HUES48 (cell line): Measurements from ENCODE around the gene DHTKD1.

Experiments
- H3K27ac ChIP-seq: one replicate; pipeline ENCODE4 v1.7.0; 2013; ENCODE audit warnings: low read depth, low read length, inconsistent platforms
- H3K27me3 ChIP-seq: 2 replicates; pipeline ENCODE4 v1.6.1; 2013; ENCODE audit warnings: mild to moderate bottlenecking, low read length; ENCODE audit not compliant: control insufficient read depth, insufficient read depth
- H3K36me3 ChIP-seq: 2 replicates; pipeline ENCODE4 v1.6.1; 2013; ENCODE audit warnings: low read length; ENCODE audit not compliant: control insufficient read depth, insufficient read depth
- H3K4me1 ChIP-seq: 2 replicates; pipeline ENCODE4 v1.6.1; 2013; ENCODE audit warnings: mild to moderate bottlenecking, low read length; ENCODE audit not compliant: control insufficient read depth, insufficient read depth
- H3K4me3 ChIP-seq: 2 replicates; pipeline ENCODE4 v1.5.1; 2013; ENCODE audit warnings: mild to moderate bottlenecking, low read depth, low read length
- H3K9ac ChIP-seq: 2 replicates; pipeline ENCODE4 v1.6.1; 2013; ENCODE audit warnings: mild to moderate bottlenecking, low read depth, low read length, moderate library complexity
- H3K9me3 ChIP-seq: 2 replicates; pipeline ENCODE4 v1.6.1; 2013; ENCODE audit warnings: low read length; ENCODE audit not compliant: control insufficient read depth, insufficient read depth

The DHTKD1 gene, protein sequence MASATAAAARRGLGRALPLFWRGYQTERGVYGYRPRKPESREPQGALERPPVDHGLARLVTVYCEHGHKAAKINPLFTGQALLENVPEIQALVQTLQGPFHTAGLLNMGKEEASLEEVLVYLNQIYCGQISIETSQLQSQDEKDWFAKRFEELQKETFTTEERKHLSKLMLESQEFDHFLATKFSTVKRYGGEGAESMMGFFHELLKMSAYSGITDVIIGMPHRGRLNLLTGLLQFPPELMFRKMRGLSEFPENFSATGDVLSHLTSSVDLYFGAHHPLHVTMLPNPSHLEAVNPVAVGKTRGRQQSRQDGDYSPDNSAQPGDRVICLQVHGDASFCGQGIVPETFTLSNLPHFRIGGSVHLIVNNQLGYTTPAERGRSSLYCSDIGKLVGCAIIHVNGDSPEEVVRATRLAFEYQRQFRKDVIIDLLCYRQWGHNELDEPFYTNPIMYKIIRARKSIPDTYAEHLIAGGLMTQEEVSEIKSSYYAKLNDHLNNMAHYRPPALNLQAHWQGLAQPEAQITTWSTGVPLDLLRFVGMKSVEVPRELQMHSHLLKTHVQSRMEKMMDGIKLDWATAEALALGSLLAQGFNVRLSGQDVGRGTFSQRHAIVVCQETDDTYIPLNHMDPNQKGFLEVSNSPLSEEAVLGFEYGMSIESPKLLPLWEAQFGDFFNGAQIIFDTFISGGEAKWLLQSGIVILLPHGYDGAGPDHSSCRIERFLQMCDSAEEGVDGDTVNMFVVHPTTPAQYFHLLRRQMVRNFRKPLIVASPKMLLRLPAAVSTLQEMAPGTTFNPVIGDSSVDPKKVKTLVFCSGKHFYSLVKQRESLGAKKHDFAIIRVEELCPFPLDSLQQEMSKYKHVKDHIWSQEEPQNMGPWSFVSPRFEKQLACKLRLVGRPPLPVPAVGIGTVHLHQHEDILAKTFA

DNA sequence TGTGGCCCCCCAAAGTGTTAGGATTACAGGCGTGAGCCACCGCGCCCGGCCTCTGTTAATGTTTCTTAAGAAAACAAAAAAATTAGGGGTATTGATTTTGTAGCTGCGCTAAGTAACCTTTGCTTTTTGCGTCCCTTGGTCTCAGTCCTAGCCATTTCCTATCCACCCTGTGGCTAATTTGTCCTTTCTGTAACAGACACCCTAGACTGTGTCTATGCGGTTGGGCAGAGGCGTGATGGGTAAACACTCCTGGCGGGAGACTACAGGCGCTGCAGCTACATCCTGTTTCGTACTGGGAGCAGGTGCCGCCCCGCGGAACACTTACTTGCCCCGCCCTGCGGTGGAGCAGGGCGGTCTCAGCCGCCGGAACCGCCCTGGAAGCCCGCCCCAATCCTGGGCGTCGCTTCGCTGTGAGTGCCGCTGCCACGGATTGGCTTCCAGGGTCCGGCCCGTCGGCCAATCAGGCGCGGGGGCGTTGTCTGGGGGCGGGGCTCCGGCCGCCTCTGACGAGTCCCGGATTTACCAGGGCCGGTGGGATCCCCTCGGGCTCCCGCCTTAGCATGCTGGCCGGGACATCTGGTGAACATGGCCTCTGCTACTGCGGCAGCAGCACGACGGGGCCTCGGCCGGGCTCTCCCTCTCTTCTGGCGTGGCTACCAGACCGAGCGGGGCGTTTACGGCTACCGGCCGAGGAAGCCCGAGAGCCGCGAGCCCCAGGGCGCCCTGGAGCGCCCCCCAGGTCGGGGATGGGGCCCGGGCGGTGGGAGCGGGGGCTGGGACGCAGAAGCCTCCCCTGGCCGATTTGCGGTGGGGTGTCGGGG lies at the start of gene DHTKD1:
Gene DHTKD1 (plus strand): TSS at position 506 of the 821 bp plus-strand sequence. CDS start 80 bp downstream, at position 586.
- Histone ChIP-seq H3K4me1 (peaks cover 6% of the 10 kb centered on the region; the same call in 1 of the 2 replicates), H3K36me3 (no peaks in the 10 kb centered on the region), H3K27me3 (no peaks in the 10 kb centered on the region), H3K4me3 (peak within 1 kb of the TSS; percentile 86), H3K27ac (peak within 1 kb of the TSS; percentile 93), H3K9me3 (no peaks in the 10 kb centered on the region), H3K9ac (peak within 1 kb of the TSS; percentile 88)

DNA sequence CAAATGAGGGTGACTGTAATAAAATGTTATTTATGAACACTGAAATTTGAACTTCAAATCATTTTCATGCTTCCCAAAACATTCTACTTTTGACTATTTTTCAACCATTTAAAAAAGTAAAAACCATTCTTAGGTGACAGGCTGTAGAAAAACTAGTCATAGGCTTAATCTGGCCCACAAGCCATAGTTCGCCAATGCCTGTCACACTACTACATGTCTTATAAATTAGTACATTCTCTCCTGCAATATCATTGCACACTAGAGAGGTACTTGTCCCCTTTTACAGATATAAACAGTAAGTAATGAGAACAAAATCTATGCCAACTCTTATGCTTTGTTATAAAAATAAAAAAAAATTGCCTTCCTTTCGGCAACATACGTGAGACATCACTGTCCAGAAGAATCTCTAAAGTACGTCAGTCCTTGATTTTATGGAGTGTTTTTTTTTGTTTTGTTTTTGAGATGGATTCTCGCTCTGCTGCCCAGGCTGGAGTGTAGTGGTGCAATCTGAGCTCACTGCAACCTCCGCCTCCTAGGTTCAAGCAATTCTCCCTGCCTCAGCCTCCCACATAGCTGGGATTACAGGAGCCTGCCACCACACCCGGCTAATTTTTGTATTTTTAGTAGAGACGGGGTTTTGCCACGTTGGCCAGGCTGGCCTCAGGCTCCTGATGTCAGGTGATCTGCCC lies 49.3 kb upstream of the DHTKD1 start:
- Histone ChIP-seq H3K27me3 (no peaks in the 10 kb centered on the region), H3K9me3 (no peaks in the 10 kb centered on the region), H3K9ac (no peak overlapping the region), H3K4me3 (no peak overlapping the region), H3K27ac (no peak overlapping the region), H3K4me1 (no peaks in the 10 kb centered on the region), H3K36me3 (no peaks in the 10 kb centered on the region)

DNA sequence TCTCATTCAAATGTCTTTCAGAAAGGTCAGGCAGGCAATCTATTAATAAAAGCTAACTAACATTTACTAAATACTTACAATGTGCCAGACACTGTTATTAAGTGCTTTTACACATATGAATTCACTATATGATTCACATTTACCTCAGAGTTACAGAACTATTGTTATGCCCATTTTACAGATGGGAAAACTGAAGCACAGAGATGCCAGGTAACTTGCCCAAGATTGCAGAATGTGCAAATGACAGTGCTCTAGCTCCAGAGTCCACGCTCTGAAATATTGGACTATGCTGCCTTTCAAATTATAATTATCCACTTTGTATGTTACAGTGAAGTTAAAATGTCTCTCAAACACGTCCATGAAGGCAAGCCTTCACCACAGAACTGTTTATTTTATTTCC lies 48.2 kb upstream of the DHTKD1 start:
- H3K9me3 ChIP-seq = no peaks in the 10 kb centered on the region
- H3K27ac ChIP-seq = no peak overlapping the region
- no peaks in the 10 kb centered on the region for H3K27me3 ChIP-seq
- H3K36me3 ChIP-seq = 0 out of 2 replicates have a peak, but pooled peaks cover 4% of the 10 kb centered on the region
- H3K4me3 ChIP-seq = no peak overlapping the region
- H3K9ac ChIP-seq = no peak overlapping the region
- H3K4me1 ChIP-seq = no peaks in the 10 kb centered on the region

DNA sequence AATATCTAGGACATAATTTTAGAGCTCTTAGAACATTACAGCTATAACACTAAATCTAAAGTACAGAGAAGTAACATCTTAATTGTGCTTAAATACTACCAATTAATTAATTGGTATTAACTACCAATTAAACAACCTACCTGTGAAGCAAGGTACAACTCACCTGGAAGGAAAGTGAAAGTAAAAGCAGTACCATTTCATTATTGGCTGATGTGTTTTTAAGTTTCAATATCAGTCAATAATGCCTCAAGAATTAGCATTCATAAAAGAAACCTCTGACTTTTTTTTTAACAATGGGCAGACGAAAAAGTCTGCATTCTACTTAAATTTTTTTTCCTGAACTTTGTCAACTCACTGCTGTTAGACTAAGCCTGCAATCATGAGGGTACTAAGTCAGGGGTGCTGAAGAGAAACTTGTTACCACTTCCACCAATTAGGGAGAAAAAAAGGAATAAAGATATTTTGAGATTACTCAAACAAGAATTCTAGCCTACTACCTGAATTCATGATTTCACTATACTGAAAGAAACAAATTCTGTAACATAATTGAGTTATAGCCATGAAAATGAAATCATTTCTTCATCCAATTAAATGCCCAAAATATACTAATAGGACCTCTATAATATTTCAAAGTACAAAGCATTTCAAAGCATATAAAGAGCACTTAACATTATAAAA lies 46.0 kb upstream of the DHTKD1 start:
- Histone ChIP-seq H3K4me1 (no peaks in the 10 kb centered on the region), H3K9me3 (no peaks in the 10 kb centered on the region), H3K27me3 (no peaks in the 10 kb centered on the region), H3K4me3 (no peak overlapping the region), H3K9ac (no peak overlapping the region), H3K36me3 (peaks cover 13% of the 10 kb centered on the region), H3K27ac (no peak overlapping the region)

DNA sequence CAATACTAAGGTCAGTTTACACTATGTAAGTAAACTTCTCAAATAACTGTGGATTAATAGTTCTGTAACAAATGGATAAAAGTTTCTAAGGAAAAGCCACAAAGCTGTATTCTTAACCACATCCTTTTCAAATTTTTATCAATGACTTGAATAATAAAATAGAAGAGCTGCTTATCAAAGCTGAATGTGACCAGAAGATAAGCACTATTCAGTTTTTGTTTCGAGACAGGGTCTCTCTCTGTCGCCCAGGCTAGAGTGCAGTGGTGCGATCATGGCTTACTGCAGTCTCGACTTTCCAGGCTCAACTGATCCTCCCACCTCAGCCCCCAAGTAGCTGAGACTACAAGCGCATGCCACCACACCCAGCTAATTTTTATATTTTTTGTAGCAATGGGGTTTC lies 43.2 kb upstream of the DHTKD1 start:
- Histone ChIP-seq H3K27me3 (no peaks in the 10 kb centered on the region), H3K9me3 (no peaks in the 10 kb centered on the region), H3K4me3 (no peak overlapping the region), H3K4me1 (peaks cover 4% of the 10 kb centered on the region; the same call in 1 of the 2 replicates), H3K27ac (no peak overlapping the region), H3K9ac (no peak overlapping the region), H3K36me3 (peaks cover 32% of the 10 kb centered on the region)

DNA sequence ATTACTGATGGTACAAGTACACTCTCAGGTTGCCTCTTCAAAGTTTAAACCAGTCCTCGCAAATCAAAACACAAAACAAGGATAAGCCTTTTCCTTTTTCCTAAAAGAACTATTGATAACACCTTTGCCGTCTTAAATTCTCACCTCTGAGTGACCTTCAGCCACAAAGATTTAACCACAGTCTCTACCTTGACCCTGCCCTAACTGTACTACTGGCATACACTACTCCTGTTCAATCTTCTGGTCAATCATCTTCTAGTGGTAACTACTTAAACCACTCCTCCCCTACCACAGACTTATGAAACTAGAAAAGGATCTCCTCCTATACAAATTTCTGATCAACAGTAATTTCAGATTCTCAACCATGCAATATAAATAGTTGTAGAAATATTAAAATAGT lies 41.2 kb upstream of the DHTKD1 start:
- H3K9ac ChIP-seq = no peak overlapping the region
- H3K27ac ChIP-seq = no peak overlapping the region
- no peaks in the 10 kb centered on the region for H3K9me3 ChIP-seq
- peaks cover 46% of the 10 kb centered on the region for H3K36me3 ChIP-seq
- H3K27me3 ChIP-seq = no peaks in the 10 kb centered on the region
- peaks cover 4% of the 10 kb centered on the region; the same call in 1 of the 2 replicates for H3K4me1 ChIP-seq
- H3K4me3 ChIP-seq = no peak overlapping the region

DNA sequence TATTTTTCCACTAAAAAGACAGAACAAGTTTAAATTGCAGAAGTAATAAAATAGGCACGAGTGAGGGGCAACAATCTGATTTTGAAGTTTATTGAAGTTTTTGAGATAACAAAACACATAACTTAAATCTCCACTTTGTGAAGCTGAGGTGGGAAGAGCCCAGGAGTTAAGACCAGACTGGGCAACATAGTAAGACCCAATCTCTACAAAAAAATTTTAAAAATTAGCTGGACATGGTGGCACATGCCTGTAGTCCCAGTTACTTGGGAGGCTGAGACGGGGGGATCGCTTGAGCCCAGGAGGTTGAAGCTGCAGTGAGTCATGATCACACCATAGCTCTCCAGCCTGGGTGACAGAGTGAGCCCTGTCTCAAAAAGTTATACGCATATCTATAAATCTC lies 37.4 kb upstream of the DHTKD1 start:
- no peak overlapping the region for H3K9ac ChIP-seq
- no peaks in the 10 kb centered on the region for H3K27me3 ChIP-seq
- H3K27ac ChIP-seq = no peak overlapping the region
- H3K9me3 ChIP-seq = no peaks in the 10 kb centered on the region
- H3K4me3 ChIP-seq = no peak overlapping the region
- H3K4me1 ChIP-seq = peaks cover 4% of the 10 kb centered on the region; the same call in 1 of the 2 replicates
- peaks cover 70% of the 10 kb centered on the region for H3K36me3 ChIP-seq

DNA sequence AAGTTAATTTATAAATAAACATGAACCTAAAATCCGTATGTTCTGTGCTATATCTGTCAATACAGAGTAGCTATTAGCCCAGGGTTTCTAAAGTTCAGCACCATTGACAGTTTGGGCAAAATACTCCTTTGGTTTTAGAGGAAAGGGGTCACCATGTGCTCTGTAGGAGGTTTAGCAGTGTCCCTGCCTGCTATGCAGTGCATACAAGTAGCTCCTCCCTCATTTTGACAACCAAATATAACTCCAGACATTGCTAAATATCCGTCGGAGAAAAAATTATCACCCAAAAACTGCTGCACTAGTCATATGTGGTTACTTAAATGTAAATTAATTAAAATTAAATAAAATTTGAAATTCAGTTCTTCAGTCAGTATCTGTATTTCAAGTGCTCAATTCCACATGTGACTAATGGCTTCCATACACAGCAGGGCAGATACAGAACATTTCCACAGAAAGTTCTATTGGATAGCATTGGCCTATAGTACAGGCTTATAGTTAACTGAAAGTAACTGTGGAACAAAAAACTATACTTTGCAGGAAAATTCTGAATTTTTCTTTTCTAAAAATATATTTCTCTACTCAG lies 32.6 kb upstream of the DHTKD1 start:
- no peak overlapping the region for H3K4me3 ChIP-seq
- H3K27me3 ChIP-seq = no peaks in the 10 kb centered on the region
- H3K36me3 ChIP-seq = peaks cover 40% of the 10 kb centered on the region
- no peak overlapping the region for H3K27ac ChIP-seq
- H3K9ac ChIP-seq = no peak overlapping the region
- peaks cover 1% of the 10 kb centered on the region; the same call in 1 of the 2 replicates for H3K4me1 ChIP-seq
- H3K9me3 ChIP-seq = no peaks in the 10 kb centered on the region

DNA sequence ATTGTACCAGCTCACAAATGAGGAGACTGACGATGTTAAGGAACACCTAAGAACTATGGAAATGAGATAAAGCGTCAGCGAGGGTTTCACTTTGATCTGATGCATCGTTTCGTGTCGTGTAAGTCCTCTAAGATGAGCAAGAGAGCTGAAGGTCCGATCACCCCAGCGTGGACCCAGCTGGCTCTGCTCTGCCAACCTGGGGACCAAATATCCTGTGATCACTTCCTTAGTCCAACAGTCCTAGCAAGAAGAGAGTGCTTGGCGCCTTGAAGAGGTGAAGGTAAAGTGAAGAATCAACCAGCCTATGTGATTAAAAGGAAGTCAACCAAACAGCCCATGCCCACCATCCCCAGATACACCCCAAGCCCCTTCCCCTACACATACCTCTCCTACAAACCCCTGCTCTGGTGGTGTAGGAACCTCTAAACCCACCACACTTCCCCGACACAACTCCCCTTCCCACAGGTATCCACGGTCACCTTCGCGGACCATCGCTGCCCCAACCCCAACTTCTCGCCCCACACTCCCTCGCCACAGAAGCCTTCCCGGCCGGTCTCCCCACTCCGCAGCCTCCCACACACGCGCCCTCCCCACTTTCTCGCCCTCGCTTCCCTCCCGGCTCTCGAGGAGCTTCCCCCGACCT lies 26.9 kb upstream of the DHTKD1 start:
- no peaks in the 10 kb centered on the region for H3K36me3 ChIP-seq
- H3K4me1 ChIP-seq = peaks cover 13% of the 10 kb centered on the region
- peak overlapping the region; percentile 91 for H3K4me3 ChIP-seq
- no peaks in the 10 kb centered on the region for H3K9me3 ChIP-seq
- peak overlapping the region; percentile 84 for H3K9ac ChIP-seq
- H3K27ac ChIP-seq = peak overlapping the region; percentile 100
- no peaks in the 10 kb centered on the region for H3K27me3 ChIP-seq
